KMS-11 (cell line): ENCODE data around the gene LMO1.
A peak's percentile ranks its signal among the peaks of the same experiment; 100 is the strongest.

Experiments used
- H2AFZ ChIP-seq: fragments of 200-600 bp; sonication (generic); 2 replicates; pipeline ENCODE4 v1.6.1; 2016; ENCODE audit warnings: antibody characterized with exemption, mixed run types, low read depth
- H3K27ac ChIP-seq: fragments of 200-600 bp; sonication (generic); 2 replicates; pipeline ENCODE4 v1.6.1; 2016; ENCODE audit warnings: mild to moderate bottlenecking, mixed run types
- H3K27me3 ChIP-seq: fragments of 200-600 bp; sonication (generic); 2 replicates; pipeline ENCODE4 v1.6.1; 2017; ENCODE audit warnings: mild to moderate bottlenecking, low read depth, mixed run types, moderate library complexity; ENCODE audit not compliant: insufficient read depth
- H3K36me3 ChIP-seq: fragments of 200-600 bp; sonication (generic); 2 replicates; pipeline ENCODE4 v1.6.1; 2017; ENCODE audit warnings: mild to moderate bottlenecking, mixed run types; ENCODE audit not compliant: insufficient read depth
- H3K4me1 ChIP-seq: fragments of 200-600 bp; sonication (generic); 2 replicates; pipeline ENCODE4 v1.6.1; 2016; ENCODE audit warnings: mild to moderate bottlenecking, low read depth, mixed run types; ENCODE audit not compliant: poor library complexity, severe bottlenecking
- H3K4me2 ChIP-seq: fragments of 200-600 bp; sonication (generic); 2 replicates; pipeline ENCODE4 v1.7.0; 2016; ENCODE audit warnings: mild to moderate bottlenecking, mixed run types
- H3K4me3 ChIP-seq: fragments of 200-600 bp; sonication (generic); IDR thresholded peaks from 2 replicates; pipeline ENCODE4 v1.6.1; 2017; ENCODE audit warnings: low read depth, low read length, mixed read lengths; ENCODE audit not compliant: insufficient read depth
- H3K79me2 ChIP-seq: fragments of 200-600 bp; sonication (generic); 2 replicates; pipeline ENCODE4 v1.6.1; 2016; ENCODE audit warnings: low read depth, mixed run types; ENCODE audit not compliant: insufficient read depth
- H3K9ac ChIP-seq: fragments of 200-600 bp; sonication (generic); 2 replicates; pipeline ENCODE4 v1.6.1; 2016; ENCODE audit warnings: mild to moderate bottlenecking, mixed run types
- H4K20me1 ChIP-seq: fragments of 200-600 bp; sonication (generic); 2 replicates; pipeline ENCODE4 v1.6.1; 2016; ENCODE audit warnings: mild to moderate bottlenecking, mixed run types; ENCODE audit not compliant: insufficient read depth
- TF ChIP-seq, protein P1 (sequence below): fragments of 200-600 bp; sonication (generic); conservative IDR thresholded peaks from 2 replicates; pipeline ENCODE4 v1.6.1; 2017; ENCODE audit warnings: low read depth, mild to moderate bottlenecking, antibody characterized with exemption, low read length, moderate library complexity, mixed read lengths

The LMO1 gene

DNA sequence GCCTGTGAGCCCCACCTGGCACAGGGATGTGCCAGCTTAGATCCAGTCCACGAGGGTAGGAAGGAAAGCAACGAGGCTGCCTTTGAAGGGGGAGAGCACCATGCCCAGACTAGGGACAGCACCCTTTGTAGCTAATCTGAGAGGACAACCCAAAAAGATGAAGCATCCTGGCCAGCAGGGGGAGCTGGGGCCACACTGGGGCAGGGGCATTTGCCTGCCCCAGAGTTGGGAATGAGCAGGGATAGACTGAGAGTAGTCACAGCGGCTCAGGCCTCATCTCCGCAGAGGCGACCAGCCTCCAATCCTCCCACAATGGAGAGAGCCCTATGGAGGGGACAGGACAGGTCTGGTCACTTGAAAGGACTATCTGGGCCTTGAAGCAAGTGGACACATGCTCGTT, 16.4 kb downstream of the LMO1 start:
- Histone ChIP-seq H3K4me1 (no peaks in the 10 kb centered on the region), H3K27me3 (no peaks in the 10 kb centered on the region), H3K79me2 (no peaks in the 10 kb centered on the region), H3K9ac (no peak overlapping the region), H3K4me3 (no peak overlapping the region), H3K27ac (no peak overlapping the region), H2AFZ (no peak overlapping the region), H3K4me2 (no peak overlapping the region), H4K20me1 (no peaks in the 10 kb centered on the region), H3K36me3 (no peaks in the 10 kb centered on the region)
- TF ChIP-seq, protein P1, sequence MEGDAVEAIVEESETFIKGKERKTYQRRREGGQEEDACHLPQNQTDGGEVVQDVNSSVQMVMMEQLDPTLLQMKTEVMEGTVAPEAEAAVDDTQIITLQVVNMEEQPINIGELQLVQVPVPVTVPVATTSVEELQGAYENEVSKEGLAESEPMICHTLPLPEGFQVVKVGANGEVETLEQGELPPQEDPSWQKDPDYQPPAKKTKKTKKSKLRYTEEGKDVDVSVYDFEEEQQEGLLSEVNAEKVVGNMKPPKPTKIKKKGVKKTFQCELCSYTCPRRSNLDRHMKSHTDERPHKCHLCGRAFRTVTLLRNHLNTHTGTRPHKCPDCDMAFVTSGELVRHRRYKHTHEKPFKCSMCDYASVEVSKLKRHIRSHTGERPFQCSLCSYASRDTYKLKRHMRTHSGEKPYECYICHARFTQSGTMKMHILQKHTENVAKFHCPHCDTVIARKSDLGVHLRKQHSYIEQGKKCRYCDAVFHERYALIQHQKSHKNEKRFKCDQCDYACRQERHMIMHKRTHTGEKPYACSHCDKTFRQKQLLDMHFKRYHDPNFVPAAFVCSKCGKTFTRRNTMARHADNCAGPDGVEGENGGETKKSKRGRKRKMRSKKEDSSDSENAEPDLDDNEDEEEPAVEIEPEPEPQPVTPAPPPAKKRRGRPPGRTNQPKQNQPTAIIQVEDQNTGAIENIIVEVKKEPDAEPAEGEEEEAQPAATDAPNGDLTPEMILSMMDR: peak; percentile 78

DNA sequence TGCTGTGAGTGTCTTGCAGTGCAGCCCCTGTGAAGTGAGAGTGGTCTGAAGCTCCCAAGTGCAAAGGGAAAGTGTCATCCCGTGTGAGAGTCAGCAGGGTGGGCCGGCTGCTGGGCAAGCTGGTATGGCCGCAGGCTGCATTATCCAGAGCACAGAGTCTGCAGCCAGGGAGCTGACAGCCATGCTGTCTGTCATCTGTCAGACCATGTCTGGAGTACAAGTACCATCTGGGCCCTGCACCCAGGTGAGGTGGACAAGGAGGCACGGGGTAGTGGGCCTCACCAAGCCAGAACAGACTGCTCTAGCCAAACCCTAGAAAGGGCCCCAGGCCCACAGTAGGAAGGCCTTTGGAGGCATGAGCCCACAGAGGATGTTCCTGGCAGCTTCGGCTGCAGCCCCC, 20.2 kb downstream of the LMO1 start:
- H4K20me1 ChIP-seq: no peaks in the 10 kb centered on the region
- H3K4me1 ChIP-seq: no peaks in the 10 kb centered on the region
- H3K4me2 ChIP-seq: no peak overlapping the region
- H3K36me3 ChIP-seq: no peaks in the 10 kb centered on the region
- no peak overlapping the region for H3K4me3 ChIP-seq
- no peak overlapping the region for H3K27ac ChIP-seq
- no peaks in the 10 kb centered on the region for H3K27me3 ChIP-seq
- no peak overlapping the region for H2AFZ ChIP-seq
- H3K9ac ChIP-seq: no peak overlapping the region
- TF ChIP-seq, protein P1: no peak
- H3K79me2 ChIP-seq: no peaks in the 10 kb centered on the region

DNA sequence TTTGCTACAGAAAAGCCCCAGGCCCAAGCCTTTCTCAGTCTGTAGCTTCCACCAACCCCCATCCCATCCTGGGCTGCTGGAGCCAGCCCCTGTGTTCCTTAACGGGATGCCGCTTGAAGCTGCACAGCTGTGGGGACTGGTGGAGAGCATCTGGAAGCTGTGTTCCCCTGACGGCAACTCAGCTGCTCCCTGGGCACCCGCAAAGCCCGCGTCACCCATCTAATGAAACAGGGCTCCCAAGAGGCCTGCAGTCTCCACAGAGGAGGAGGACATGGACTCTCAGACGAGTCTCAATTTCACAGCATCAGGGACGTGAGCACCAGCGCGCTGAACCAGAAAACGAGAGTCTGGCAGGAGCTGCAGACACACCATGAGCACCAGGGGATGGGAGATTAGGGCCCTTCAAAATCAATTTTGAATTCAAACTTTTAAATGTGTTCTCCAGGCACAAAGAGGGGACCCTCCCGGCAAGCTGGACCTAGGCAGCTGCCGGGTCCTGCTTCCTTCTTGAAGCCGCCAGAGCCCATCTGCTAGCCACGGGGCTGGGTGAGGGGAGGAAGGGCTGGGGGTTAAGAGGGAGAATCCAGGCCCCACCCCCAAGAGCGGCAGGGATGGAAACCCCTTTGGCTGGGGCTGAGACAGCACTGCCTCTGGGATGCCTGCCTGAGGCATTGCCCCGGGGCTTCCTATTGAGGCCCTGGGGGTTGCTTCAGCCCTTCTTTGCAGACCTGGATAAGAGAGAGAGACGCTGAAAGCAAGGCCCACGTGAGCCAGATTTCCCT, 21.0 kb downstream of the LMO1 start:
- H2AFZ ChIP-seq: no peak overlapping the region
- TF ChIP-seq, protein P1: no peak
- no peak overlapping the region for H3K4me2 ChIP-seq
- no peak overlapping the region for H3K4me3 ChIP-seq
- no peaks in the 10 kb centered on the region for H3K27me3 ChIP-seq
- H3K27ac ChIP-seq: no peak overlapping the region
- no peaks in the 10 kb centered on the region for H3K4me1 ChIP-seq
- no peaks in the 10 kb centered on the region for H3K36me3 ChIP-seq
- H4K20me1 ChIP-seq: no peaks in the 10 kb centered on the region
- no peaks in the 10 kb centered on the region for H3K79me2 ChIP-seq
- H3K9ac ChIP-seq: no peak overlapping the region

DNA sequence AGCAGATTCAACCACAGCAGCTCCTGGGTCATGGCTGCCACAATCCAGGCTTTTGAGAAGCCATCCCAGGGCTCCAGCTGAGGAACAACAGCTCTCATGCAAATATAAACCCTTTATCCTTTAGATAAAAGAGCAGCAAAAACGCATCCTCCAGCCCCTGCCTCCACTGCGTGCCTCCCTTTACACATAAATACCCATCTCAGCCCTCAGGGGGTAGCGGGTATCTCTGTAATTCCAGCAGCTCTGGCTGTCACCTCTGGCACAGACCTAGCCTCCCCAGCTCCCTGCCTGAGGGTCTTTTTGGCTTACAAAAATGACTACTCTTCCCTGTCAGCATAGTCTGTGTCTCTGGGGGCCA, 21.6 kb downstream of the LMO1 start:
- TF ChIP-seq, protein P1: no peak
- H3K4me1 ChIP-seq: no peaks in the 10 kb centered on the region
- no peaks in the 10 kb centered on the region for H4K20me1 ChIP-seq
- H3K4me2 ChIP-seq: no peak overlapping the region
- no peaks in the 10 kb centered on the region for H3K36me3 ChIP-seq
- no peak overlapping the region for H3K27ac ChIP-seq
- H2AFZ ChIP-seq: no peak overlapping the region
- H3K9ac ChIP-seq: no peak overlapping the region
- H3K27me3 ChIP-seq: no peaks in the 10 kb centered on the region
- H3K4me3 ChIP-seq: no peak overlapping the region
- H3K79me2 ChIP-seq: no peaks in the 10 kb centered on the region
